ENCODE data around the gene EPHB2.

The EPHB2 gene

GRCh38 chr1:22892789-22893188 lies 182.2 kb downstream of the EPHB2 start:
- no peak for DNase-seq

GRCh38 chr1:22893292-22893691 lies 182.7 kb downstream of the EPHB2 start:
- DNase-seq: no peak

GRCh38 chr1:22895357-22895756 lies 184.7 kb downstream of the EPHB2 start:
- no peak for DNase-seq

- DNase-seq: no peak
These were observed 185.5 kb downstream of the EPHB2 start for GRCh38 chr1:22896184-22896583.

- no peak for DNase-seq
These were observed 189.8 kb downstream of the EPHB2 start for GRCh38 chr1:22900451-22900850.

GRCh38 chr1:22903113-22903512 lies 192.5 kb downstream of the EPHB2 start:
- DNase-seq: no peak

- DNase-seq: no peak
These were observed 196.3 kb downstream of the EPHB2 start for GRCh38 chr1:22906968-22907367.

- no peak for DNase-seq
These were observed 196.9 kb downstream of the EPHB2 start for GRCh38 chr1:22907528-22907927.

- DNase-seq: no peak
These were observed 198.3 kb downstream of the EPHB2 start for GRCh38 chr1:22908880-22909426.

- no peak for DNase-seq
These were observed 199.6 kb downstream of the EPHB2 start for GRCh38 chr1:22910286-22910685.

- DNase-seq: no peak
These were observed 200.5 kb downstream of the EPHB2 start for GRCh38 chr1:22910986-22911651.

GRCh38 chr1:22912311-22912710 lies 201.7 kb downstream of the EPHB2 start:
- DNase-seq: no peak

- DNase-seq: no peak
These were observed 202.9 kb downstream of the EPHB2 start for GRCh38 chr1:22913421-22914141.

GRCh38 chr1:22914156-22914555 lies 203.5 kb downstream of the EPHB2 start:
- no peak for DNase-seq

- no peak for DNase-seq
These were observed 204.1 kb downstream of the EPHB2 start for GRCh38 chr1:22914633-22915217.

GRCh38 chr1:22915231-22915630 lies 204.6 kb downstream of the EPHB2 start:
- DNase-seq: no peak

- DNase-seq: no peak
These were observed 205.3 kb downstream of the EPHB2 start for GRCh38 chr1:22915816-22916470.

GRCh38 chr1:22916471-22916820 lies 205.8 kb downstream of the EPHB2 start:
- peak; percentile 40 for DNase-seq

- no peak for DNase-seq
These were observed 207.3 kb downstream of the EPHB2 start for GRCh38 chr1:22917989-22918388.

- DNase-seq: no peak
These were observed 208.0 kb downstream of the EPHB2 start for GRCh38 chr1:22918644-22919043.

GRCh38 chr1:22919341-22920025 lies 208.8 kb downstream of the EPHB2 start:
- no peak for DNase-seq

- DNase-seq: no peak
These were observed 209.5 kb downstream of the EPHB2 start for GRCh38 chr1:22920026-22920733.
